GM18861 (cell line): Measurements from ENCODE around the gene CYBA.

Source experiments
- ATAC-seq: cut with Tn5 transposase; IDR thresholded peaks from one replicate; pipeline ENCODE4 v1.9.1; 2021; ENCODE audit not compliant: unreplicated experiment

CYBA gene

GRCh38 chr16:88595101-88595500, 55.8 kb downstream of the CYBA start:
- ATAC-seq: no peak

- ATAC-seq: no peak
Measured at GRCh38 chr16:88593910-88594309, 56.9 kb downstream of the CYBA start.

GRCh38 chr16:88593489-88593888, 57.4 kb downstream of the CYBA start:
- ATAC-seq: no peak
